Endometrial microvascular endothelial cells (primary cell): Measurements from ENCODE around the gene NPC1L1. TPM values are rescaled to one million over a fixed set of nuclear protein-coding genes. Genes with fewer than 3 reads are reported as not detected.

Source experiments
- in situ Hi-C: cut with HindIII; loops from 2 replicates; pipeline ENCODE4 v1.10.0; 2017; ENCODE audit warnings: low sequenced_read_pairs, low pct_unique_long_range_greater_than_20kb; ENCODE audit errors: inconsistent ontology term
- total RNA-seq: library from RNA; depleted of rRNA; stranded (reverse); fragments of >200 nt; gene quantifications from one replicate; pipeline ENCODE4 v1.2.3, GENCODE V29; 2015; ENCODE audit errors: inconsistent ontology term

Gene NPC1L1
- total RNA-seq, 1 donor from 2014 or later = not detected

- in situ Hi-C loops = no loop called here
These were observed 56.4 kb downstream of the NPC1L1 start for GRCh38 chr7:44484482-44485313.

- in situ Hi-C loops = no loop called here
These were observed 58.3 kb downstream of the NPC1L1 start for GRCh38 chr7:44482502-44483485.

- in situ Hi-C loops = no loop called here
These were observed 63.2 kb downstream of the NPC1L1 start for GRCh38 chr7:44477938-44478337.

- in situ Hi-C loops = no loop called here
These were observed 63.9 kb downstream of the NPC1L1 start for GRCh38 chr7:44477063-44477830.

GRCh38 chr7:44476313-44476712, 64.8 kb downstream of the NPC1L1 start:
- in situ Hi-C loops = no loop called here

- in situ Hi-C loops = no loop called here
These were observed 67.8 kb downstream of the NPC1L1 start for GRCh38 chr7:44473295-44473694.

GRCh38 chr7:44472843-44473242, 68.3 kb downstream of the NPC1L1 start:
- in situ Hi-C loops = no loop called here

- in situ Hi-C loops = no loop called here
These were observed 69.3 kb downstream of the NPC1L1 start for GRCh38 chr7:44471850-44472249.

- in situ Hi-C loops = no loop called here
These were observed 69.7 kb downstream of the NPC1L1 start for GRCh38 chr7:44471436-44471835.

- in situ Hi-C loops = no loop called here
These were observed 70.4 kb downstream of the NPC1L1 start for GRCh38 chr7:44470628-44471245.

- in situ Hi-C loops = no loop called here
These were observed 71.0 kb downstream of the NPC1L1 start for GRCh38 chr7:44470135-44470479.

GRCh38 chr7:44469461-44470134, 71.5 kb downstream of the NPC1L1 start:
- in situ Hi-C loops = no loop called here

GRCh38 chr7:44467217-44467548, 73.9 kb downstream of the NPC1L1 start:
- in situ Hi-C loops = no loop called here

GRCh38 chr7:44466300-44467216, 74.6 kb downstream of the NPC1L1 start:
- in situ Hi-C loops = no loop called here

- in situ Hi-C loops = no loop called here
These were observed 75.6 kb downstream of the NPC1L1 start for GRCh38 chr7:44465490-44465889.

GRCh38 chr7:44463169-44463808, 77.8 kb downstream of the NPC1L1 start:
- in situ Hi-C loops = no loop called here
